ELR (cell line): ENCODE data around the gene SRCIN1.

ENCODE experiments used
- DNase-seq: peaks from one replicate; pipeline ENCODE4 v3.0.0-alpha.2; 2015; ENCODE audit warnings: low read depth

SRCIN1 gene

DNA sequence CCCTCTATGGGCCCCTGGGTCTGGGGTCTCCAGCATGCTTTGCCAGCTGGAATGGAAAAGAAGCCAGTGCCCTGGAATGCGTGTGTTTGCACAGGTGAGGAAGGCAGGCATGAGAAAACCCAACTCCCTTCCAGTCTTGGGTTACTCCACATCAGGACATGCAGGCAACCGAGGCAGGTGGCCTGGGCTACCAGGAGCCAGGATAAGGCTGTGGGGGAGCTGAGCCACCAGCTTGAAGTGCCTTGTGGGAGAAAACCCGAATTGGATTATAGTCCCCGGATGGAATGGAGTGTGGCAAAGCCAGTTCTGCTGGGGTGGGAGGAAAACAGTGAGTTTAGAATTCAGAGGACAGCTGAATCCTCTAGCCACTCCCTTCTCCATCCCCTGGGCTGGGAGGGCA is 7.2 kb downstream of the SRCIN1 start:
- peak; percentile 79 for DNase-seq

- DNase-seq = no peak
Observed at GRCh38 chr17:38597375-38597774, 8.4 kb downstream of the SRCIN1 start.

GRCh38 chr17:38596651-38597050 is 9.1 kb downstream of the SRCIN1 start:
- no peak for DNase-seq

DNA sequence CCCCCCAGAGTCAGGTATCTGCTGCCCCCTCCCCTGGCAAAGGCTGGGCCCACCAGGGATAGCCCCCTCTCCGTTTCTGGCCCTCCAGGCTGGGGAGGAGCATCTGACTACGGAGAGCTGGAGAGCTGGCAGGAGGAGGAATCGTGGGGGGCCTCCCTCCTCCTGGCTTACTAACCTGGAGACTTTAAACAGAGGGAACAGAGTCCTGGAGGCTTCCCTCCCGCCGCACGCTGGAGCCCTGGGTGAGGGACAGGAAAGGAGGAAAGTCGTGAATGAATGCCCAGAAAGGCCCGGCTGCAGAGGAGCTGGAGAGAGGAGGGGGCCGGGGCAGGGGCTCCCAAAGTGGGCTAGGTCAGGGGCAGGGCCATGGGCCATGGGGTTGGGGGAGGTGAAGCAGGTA is 9.9 kb downstream of the SRCIN1 start:
- no peak for DNase-seq

GRCh38 chr17:38594152-38594551 is 11.6 kb downstream of the SRCIN1 start:
- DNase-seq = no peak

- DNase-seq = no peak
Observed at GRCh38 chr17:38592487-38592886, 13.3 kb downstream of the SRCIN1 start.

DNA sequence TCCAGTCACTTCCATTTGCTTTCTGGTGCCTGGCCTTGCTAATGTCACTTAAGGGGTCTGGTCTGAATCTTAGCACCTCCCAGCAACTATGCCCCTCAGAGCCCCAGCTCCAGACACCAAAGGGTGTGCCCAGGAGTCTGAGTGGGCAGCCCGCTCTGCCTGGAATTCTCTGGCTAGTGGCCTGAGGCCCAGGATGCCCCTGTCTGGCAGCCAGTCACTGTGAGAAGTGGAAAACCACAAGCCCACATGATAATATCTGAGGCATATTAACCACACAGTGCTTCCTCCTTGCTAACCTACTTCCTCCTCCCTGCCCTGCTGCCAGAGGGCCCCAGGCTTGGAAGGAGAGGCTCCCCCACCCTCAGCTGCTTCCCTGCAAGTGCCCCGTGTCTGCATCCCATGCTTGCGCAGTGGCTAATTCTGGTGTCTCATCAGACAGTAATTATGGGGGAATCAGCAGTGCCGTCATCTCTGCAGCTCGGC is 14.0 kb downstream of the SRCIN1 start:
- DNase-seq = peak; percentile 76

- DNase-seq = no peak
Observed at GRCh38 chr17:38590988-38591758, 14.6 kb downstream of the SRCIN1 start.

DNA sequence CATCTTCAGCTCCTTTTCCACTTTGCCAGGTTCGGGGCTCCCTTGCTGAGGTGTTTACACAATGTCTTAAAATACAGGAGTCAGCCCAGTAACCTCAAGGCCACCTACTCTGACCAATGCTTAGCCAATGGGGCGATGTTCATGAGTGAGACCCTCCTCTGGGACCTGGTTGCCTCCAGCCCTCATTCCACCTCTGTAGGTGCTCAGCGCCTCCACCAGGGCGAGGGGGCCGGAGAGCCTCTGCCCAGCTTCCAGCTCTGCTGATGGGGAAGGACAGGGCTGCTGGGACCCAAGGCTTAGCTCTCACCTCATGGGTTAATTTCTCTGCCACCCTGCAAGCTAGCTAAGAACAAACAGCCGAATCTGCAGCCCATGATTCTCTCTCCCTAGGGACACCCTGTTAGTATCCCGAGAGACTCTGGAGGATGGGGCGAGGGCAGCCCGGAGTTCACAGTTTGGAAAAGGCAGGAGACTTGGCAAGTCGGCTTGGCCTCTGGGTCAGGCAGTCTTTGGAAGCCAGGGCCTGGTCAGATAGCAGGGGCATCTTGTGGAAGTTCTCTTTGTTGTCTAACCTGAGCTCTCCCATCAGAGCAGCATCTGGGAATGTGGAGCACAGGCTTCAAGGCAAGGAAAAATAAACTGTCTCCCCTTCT is 16.2 kb downstream of the SRCIN1 start:
- no peak for DNase-seq

GRCh38 chr17:38588788-38589174 is 17.0 kb downstream of the SRCIN1 start:
- DNase-seq = no peak

DNA sequence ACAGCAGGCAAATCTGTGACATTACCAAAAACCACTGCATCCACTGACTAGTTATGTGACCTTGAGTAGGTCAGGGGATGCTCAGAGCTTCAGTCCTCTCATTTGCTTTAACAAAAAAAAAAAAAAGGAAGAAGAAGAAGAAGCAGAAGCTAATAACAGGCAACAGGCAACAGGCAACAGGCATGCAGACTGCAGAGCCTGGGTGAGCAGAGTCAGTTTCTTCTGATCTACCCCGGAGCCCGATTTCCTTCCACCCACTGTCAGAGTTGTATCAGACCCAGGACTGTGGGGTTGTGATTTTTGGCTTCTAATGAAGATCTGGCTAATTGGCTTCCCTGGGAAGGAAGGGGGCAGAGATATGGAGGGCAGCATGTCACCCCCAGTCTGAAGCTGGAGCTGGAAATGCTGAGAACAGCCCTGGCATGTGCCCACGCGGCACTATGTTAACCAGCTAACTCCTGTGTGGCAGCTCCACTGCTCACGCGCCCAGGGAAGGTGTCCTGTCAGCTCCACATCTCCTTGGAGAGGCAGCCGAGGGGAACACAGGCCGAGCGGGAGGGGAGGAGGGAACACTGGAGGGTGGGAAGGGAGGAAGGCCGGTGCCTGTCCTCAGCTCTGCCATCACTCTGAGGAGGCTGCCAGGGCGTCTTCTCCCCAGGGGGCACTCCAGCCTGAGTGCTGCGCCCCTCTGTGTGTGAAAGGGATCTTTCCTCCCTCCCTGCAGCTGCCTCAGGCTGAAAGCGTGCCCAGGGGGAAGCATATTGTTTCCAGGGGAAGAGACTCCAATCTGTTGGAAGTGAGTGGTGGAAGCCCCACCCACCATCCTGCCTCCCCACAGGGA is 17.6 kb downstream of the SRCIN1 start:
- DNase-seq = no peak

GRCh38 chr17:38587203-38587602 is 18.5 kb downstream of the SRCIN1 start:
- no peak for DNase-seq

- DNase-seq = no peak
Observed at GRCh38 chr17:38586788-38587187, 19.0 kb downstream of the SRCIN1 start.

- DNase-seq = no peak
Observed at GRCh38 chr17:38585918-38586529, 19.7 kb downstream of the SRCIN1 start.

GRCh38 chr17:38585056-38585917 is 20.5 kb downstream of the SRCIN1 start:
- no peak for DNase-seq

DNA sequence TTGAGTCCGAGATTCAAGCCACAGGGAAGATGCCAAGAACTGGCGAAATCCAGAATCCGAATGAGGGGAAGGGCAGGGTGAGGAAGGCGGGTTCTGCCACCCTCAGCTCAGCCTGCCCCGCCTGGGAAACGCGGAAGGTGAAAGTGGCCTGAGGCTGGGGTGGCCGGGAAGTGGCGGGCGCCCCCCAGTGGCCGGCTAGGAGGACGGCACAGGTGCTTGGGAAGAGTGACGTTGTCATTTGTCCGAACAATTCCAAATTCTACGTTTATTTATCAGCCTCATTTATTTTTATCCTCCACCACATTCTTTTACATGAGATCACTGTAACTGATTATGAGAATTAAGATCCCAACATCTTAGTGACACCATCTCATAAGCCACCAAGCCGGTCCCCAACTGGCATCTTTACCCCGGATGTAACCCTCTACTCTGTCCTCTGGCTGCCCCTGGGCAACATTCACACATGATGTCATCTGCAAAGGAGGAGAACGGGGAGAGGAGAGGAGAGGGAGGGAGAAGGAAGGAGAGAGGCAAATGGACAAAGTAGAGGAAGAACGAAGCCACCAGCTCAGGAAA is 21.3 kb downstream of the SRCIN1 start:
- DNase-seq = peak; percentile 61

DNA sequence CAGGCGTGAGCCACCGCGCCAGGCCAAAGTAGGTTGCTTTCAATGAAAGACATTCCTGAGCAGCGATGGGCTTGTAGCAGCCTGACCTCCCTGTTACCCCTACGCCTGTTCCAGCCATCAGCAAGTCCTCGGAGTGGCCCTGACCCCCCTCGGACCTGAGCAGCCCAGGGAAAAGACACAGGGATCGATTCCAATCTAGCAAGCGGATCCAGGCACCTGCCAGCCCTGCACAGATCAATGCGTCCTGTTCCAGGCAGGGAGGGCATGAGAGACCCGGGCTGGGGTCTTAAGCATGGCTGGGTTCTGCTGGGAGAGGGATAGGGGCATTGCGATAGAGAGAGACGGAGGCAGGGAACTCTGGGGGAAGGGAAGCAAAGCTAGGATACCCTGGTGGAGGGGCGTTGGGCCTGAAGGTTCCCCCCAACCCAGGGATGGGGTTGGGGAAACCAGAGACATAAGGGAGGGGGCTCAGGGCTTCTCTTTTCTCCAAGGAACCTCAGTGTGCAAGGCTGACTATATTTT is 21.9 kb downstream of the SRCIN1 start:
- no peak for DNase-seq

- DNase-seq = no peak
Observed at GRCh38 chr17:38583176-38583575, 22.6 kb downstream of the SRCIN1 start.

DNA sequence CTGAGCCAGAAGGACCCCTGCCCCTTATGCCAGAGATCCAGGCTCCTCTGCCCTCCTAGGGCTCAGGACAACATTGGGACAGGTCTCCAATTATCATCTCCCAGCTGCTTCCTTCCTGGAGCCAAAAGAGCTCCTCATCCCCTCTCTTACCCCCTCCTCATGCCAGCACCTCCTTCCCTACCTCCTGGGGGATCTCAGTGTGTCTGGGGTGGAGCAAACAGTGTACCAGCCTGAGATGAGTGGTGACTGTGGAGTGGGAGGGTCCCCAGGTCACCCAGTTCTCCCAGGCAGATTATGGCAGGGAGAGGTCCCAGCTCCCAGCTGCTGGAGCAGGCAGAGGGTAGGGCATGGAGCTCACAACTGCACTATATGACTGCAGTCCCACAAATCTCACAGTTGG is 23.7 kb downstream of the SRCIN1 start:
- DNase-seq = no peak

- peak; percentile 64 for DNase-seq
Observed at GRCh38 chr17:38579934-38580333, 25.8 kb downstream of the SRCIN1 start.

GRCh38 chr17:38579083-38579480 is 26.7 kb downstream of the SRCIN1 start:
- DNase-seq = no peak
